ENCODE measurements around the gene CLDN6. TPM values are rescaled to one million over a fixed set of nuclear protein-coding genes. Genes with fewer than 3 reads are reported as not detected.
A peak's percentile ranks its signal among the peaks of the same experiment; 100 is the strongest.

CLDN6 gene
- total RNA-seq, result not detected
- long read RNA-seq, result 0 reads

GRCh38 chr16:3017794-3018506, at the start of gene CLDN6:
CLDN6 (minus strand) TSS chr16:3018183; CDS start chr16:3016021, 2,162 bp downstream.
- H3K4me3 ChIP-seq, result no peak within 1 kb of the TSS
- intact Hi-C loops (cut with DNase I), result no loop called here
- no peak for DNase-seq

GRCh38 chr16:3066440-3066748, 48.4 kb upstream of the CLDN6 start:
- peak overlapping the region; percentile 76 for H3K27ac ChIP-seq
- H3K9me3 ChIP-seq, result no peaks in the 10 kb centered on the region
- intact Hi-C loops (cut with DNase I), result no loop called here
- peaks cover 7% of the 10 kb centered on the region for H3K4me1 ChIP-seq
- DNase-seq (no peak), ATAC-seq (no peak)
- H3K27me3 ChIP-seq, result no peaks in the 10 kb centered on the region
- no peak for TF ChIP-seq CTCF (IDR thresholded peaks at IDR 0.05)
- H3K4me3 ChIP-seq, result peak overlapping the region; percentile 52
- H3K36me3 ChIP-seq, result no peaks in the 10 kb centered on the region

More at GRCh38 chr16:3017794-3018506, at the start of gene CLDN6:
- Histone ChIP-seq H3K36me3 (no peaks in the 10 kb centered on the region), H3K4me1 (peaks cover 35% of the 10 kb centered on the region), H3K9me3 (no peaks in the 10 kb centered on the region), H3K27me3 (peaks cover 19% of the 10 kb centered on the region), H3K27ac (no peak within 1 kb of the TSS)
- no peak for ATAC-seq
- peak; percentile 30 for TF ChIP-seq CTCF (IDR thresholded peaks at IDR 0.05)

GRCh38 chr16:3065742-3066439, 47.9 kb upstream of the CLDN6 start:
- H3K27me3 ChIP-seq, result no peaks in the 10 kb centered on the region
- H3K4me1 ChIP-seq, result peaks cover 7% of the 10 kb centered on the region
- peak overlapping the region; percentile 76 for H3K27ac ChIP-seq
- no peak for TF ChIP-seq CTCF (IDR thresholded peaks at IDR 0.05)
- ATAC-seq, result peak; percentile 13
- H3K9me3 ChIP-seq, result no peaks in the 10 kb centered on the region
- DNase-seq, result no peak
- H3K36me3 ChIP-seq, result no peaks in the 10 kb centered on the region
- peak overlapping the region; percentile 52 for H3K4me3 ChIP-seq
- intact Hi-C loops (cut with DNase I), result no loop called here

- Histone ChIP-seq H3K4me1 (peaks cover 7% of the 10 kb centered on the region), H3K27ac (peak within 1 kb of the TSS; percentile 76), H3K36me3 (no peaks in the 10 kb centered on the region), H3K27me3 (no peaks in the 10 kb centered on the region), H3K9me3 (no peaks in the 10 kb centered on the region), H3K4me3 (peak within 1 kb of the TSS; percentile 52)
- DNase-seq, result no peak
- intact Hi-C loops (cut with DNase I), result no loop called here
- no peak for TF ChIP-seq CTCF (IDR thresholded peaks at IDR 0.05)
- peak; percentile 75 for ATAC-seq
Measured at GRCh38 chr16:3065069-3065741, 47.2 kb upstream of the CLDN6 start, which contains the start of gene IL32. IL32 (plus strand) TSS chr16:3065640; CDS start chr16:3065812, 172 bp downstream.

- intact Hi-C loops (cut with DNase I), result no loop called here
- Histone ChIP-seq H3K27me3 (no peaks in the 10 kb centered on the region), H3K36me3 (no peaks in the 10 kb centered on the region), H3K4me1 (peaks cover 13% of the 10 kb centered on the region), H3K9me3 (no peaks in the 10 kb centered on the region), H3K27ac (no peak overlapping the region), H3K4me3 (no peak overlapping the region)
- DNase-seq, result no peak
- ATAC-seq, result no peak
- no peak for TF ChIP-seq CTCF (IDR thresholded peaks at IDR 0.05)
Measured at GRCh38 chr16:3063625-3064386, 45.8 kb upstream of the CLDN6 start.
